Measurements from ENCODE around the gene MPDZ.
"Not testable (repeated sequence)": the region's sequence is repeated elsewhere in the genome, so short reads cannot be mapped to it uniquely, and the experiment has no call there.

The MPDZ gene

DNA sequence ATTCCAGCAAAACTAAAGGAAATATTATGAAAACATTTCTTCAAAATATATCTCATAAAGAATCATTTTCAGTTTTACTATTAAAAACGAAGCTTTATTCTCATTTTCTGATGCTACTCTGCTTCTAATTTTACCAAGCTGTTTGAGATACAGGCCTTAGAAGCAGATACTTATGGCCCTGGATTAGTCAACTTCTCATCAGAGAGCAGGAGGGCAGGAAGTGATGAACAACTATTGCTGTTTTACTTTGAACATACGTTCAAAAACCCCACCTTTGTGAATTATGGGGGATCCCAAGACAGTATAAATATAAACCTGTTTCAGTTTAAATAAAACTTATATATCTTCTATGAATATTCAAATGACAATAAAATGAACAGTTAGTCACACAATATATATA, 16.0 kb downstream of the MPDZ start:
- DNase-seq = no peak

DNA sequence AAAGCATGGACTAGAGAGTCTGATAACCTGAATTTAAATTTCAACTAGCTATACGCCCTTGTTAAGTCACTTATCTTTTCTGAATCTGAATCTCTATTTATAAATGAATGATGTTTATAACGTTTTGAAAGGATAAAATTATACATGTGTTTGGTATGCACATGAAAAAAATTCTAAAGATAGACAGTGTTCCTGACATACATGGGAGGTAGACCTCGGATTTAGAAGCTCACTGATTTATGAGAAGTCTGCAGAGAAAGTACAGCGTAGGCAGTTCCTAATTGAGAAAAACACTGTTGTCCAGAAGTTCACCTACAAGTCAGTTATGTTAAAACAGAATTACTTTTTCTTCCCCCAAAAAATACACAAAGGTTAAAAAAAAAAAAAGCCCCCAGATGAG, 26.6 kb downstream of the MPDZ start:
- no peak for DNase-seq

DNA sequence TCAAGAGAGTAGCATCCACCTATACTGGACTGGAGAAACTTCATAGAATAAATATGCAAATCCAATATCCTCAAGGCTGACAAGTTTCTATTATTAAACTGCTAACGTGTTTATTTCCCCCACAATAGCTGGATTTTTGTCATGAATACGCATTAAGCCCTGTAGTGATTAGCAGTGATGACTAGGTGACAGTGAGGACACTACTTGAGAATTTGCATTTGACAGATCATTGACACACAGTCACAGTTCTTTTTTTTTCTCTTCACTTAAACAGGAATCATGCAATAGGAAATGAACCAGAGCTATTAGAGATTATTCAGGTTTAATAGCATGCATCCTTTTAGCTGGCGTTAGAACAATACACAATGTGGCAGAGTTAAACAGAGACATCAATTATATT, 35.3 kb downstream of the MPDZ start:
- DNase-seq = no peak

DNA sequence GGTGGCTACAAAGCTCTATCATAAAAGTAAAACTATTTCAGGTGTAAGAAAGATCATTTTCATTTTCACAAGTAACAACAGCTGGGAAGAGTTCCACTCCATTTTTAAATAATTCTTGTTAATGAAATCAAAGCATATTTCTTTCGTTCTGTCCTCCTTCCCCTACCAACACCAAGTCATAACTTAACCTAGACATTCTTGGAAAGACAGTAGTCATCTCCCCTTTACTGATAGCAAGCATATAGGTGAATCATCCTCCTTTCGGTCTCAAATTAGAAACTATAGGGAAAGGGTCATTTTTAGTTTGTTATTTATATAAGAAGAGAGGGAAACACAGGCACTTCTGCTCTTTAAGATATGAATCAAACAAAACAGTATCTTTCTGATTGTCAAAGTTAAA, 38.2 kb downstream of the MPDZ start:
- DNase-seq = no peak

DNA sequence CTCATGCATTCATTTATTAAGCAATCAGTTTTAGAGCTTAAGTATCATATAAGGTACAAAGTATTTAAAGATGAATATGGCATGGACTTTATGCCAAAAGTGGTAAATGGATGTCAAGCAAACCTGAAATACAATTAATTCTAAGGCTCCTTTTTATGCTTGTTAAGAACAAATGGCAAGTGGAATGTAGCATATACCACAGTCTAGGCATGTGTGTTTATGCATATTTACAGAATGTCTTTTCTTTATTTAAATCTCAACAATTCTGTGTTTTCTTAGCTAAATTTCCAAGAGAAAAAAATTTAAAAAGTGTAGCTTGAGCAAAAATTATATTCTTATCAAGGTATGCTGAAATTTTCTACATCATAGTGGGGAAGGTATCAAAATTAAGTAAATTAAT, 39.8 kb downstream of the MPDZ start:
- no peak for DNase-seq

DNA sequence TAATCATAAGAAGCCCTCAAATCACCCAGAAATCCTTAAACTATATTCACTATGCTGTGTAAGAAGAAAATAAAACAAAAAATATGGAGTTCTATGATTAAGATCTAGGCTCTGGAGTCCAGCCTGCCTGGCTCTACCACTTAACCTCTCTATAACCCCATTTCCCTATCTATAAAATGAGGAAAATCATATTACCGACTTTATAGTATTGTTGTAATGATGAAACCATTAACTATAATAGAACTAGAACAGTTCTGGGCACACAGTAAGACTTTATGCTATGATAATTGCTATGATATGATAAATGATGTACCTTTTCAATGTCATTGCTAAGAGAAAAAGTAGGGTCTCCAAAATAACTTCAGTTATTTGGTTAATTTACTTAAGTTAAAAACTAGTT, 40.3 kb downstream of the MPDZ start:
- no peak for DNase-seq

DNA sequence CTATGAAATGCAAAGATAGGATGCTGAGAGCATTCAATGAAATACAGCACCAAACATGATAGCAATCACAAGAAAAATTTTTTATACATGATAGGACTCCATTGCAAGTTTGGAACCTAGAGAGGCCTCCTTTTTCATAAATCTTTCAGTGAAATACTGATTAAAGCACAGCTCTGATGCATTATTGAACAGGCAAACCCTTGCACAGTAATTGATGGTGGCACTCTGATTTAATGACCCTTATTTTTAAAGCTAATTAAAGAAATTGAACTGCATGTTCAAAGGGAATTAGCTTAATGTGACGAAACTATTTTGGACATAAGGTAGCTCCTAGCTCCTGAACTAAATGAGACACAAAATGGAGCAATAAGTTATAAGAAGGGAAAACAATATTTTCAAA, 44.6 kb downstream of the MPDZ start:
- no peak for DNase-seq

DNA sequence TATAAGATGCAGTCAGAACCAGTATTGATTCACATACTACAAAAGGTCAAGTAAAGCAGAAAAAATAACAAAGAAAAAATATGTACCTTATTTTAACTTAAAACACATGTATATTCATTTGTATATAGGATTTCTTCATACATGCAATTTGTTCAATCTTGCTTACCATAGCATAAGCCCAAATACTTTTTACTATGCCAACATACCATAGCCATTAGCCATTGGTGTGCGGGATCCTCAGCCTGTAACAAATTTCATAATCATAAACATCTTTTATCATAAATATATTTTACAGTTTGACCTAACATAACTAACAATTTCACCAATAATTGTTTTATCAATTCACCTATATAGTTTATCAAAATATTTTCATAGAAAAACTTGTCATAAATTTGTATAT, 51.1 kb downstream of the MPDZ start:
- no peak for DNase-seq

DNA sequence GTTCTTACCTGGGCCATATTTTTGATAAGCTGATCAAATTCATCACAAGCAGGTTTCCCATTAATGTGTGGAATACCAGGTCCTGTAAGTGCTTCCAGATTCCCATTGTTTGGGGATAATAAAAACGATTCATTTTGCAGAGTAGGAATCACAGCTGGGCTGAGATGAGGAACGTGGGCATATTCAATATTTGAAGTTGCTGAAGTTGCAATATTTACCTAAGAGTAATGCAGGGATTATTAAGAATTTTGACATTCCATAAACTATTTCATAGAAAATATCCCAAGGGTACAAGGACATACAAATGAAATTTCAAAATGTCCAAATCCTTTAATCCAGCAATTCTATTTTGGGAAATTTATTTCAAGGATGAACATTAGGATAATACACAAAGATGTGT, 55.1 kb downstream of the MPDZ start:
- no peak for DNase-seq

DNA sequence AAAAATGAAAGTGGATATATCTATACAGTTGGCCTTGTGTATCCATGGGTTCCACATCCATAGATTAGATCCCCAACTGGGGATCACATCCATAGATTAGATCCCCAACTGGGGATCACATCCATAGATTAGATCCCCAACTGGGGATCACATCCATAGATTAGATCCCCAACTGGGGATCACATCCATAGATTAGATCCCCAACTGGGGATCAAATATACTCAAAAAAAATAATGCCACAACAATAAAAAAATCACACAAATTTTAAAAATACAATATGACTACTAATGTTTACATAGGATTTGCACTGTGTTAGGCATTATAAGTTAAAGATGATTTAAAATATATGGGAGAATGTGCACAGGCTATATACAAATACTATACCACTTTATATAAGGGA, 56.8 kb downstream of the MPDZ start:
- DNase-seq = not testable (repeated sequence)

DNA sequence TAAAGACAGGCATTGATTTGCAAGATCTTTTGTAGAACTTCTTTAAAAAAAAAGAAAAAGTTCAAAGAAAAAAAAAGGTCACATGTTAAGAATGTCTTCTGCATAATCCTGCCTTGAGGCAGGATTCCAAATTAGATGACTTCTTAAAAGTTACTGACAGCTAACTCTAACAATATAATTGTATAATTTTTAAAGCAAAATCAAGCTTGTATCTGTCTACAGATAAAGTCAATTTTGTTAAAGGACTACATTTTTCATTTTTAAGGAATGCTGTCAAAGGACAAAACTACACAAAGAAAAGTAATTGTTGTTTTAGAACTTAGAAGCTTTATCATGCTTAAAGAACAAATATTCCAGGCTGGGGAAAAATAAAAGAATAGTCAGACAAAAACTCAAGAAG, 57.8 kb downstream of the MPDZ start:
- no peak for DNase-seq

DNA sequence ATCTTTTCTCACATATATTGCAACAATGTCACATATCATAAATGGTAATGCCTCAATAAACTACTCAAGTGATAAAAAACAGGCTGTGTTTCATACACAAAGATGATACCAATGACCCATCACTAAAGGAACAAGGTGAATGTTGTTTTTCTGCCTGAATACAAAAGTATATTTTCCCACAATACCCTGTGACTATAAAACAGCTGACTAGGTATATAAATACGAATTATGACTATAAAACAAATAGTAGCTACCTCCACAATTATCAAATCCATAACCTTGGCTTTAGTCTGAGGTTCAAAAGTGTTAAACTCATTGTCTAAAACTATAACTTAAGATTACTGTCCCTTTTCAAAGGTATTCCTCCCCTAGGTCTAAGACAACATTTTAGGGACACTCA, 58.7 kb downstream of the MPDZ start:
- DNase-seq = no peak

DNA sequence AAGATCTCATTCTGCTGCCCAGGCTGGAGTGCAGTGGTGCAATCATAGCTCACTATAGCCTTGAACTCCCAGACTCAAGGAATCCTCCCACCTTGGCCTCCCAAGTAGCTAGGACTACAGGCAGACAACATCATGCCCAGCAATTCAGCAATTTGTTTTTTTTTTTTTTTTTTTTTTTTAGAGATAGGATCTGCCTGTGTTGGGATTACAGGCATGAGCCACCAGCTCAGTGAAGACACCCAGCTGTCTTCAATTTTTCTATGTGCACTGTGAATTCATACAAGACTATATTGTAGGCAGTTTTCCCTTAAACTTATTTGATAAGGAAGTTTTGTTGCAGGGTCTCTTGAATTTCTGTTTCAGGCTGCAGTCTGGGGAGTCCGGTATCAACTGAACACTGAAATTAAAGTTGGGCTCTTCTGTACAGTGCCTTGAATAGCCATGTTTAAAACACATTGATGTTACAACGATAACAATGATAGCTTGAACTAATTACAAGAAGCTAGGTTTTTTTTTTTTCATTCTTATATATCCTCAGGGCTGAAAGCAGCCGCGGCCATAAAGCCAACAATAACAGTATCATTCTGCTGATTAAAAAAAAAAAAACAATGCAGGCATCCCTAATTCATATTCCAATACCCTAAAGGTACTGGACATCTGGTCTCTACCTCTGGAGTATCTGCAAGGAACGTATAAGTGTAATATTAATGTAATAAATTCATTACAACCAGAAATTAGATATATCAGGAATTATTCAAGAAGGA, 63.5 kb downstream of the MPDZ start:
- DNase-seq = no peak

DNA sequence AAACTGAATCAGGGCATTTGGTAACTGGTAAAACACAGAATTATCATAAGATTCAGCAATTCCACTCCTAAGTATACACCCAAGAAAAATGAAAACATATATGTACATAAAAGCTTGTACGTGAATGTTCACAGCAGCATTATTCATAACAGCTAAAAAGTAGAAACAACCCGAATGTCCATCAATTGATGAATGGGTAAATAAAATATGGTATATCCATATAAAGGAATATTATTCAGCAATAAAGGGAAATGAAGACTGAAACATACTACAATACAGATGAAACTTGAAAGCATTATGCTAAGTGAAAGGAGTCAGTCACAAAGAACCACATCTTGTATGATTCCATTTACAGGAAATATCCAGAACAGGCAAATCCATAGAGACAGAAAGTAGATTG, 65.5 kb downstream of the MPDZ start:
- DNase-seq = no peak

DNA sequence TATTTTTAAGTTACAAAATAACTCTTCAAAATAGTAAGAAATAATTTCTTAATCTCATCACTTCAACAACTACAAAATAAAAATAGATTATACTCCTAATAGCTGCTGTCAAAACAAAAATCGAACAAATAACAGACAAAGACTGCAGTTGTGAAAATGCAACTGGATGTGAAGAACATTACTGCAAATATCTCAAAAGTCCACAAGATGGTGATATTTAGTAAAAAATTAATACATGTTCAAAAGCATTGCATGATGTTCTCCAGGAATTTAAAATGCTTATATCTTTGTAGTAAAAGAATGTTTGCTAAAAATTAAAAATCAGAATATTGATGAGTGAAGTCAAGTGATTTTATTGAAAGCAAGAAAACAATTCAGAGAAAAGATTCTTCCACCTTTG, 66.2 kb downstream of the MPDZ start:
- no peak for DNase-seq

DNA sequence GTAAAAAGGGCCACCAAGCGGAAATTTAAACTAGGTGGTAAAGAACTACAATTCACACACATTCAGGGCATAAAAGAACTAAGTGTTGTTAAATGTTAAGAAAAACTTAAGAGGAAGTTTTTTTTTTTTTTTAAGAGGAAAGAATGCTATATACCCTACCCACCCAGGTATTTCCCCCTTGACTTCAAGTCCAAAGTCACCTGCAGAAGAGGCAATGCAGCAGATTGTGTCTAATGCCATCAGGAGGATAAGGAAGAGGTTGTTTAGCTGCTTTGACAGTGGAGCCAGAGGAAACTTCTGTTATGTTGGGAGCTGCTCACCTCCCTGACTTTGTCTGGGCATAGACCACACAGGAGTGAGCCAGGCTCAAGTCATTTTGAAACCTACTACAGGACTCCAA, 69.2 kb downstream of the MPDZ start:
- no peak for DNase-seq

DNA sequence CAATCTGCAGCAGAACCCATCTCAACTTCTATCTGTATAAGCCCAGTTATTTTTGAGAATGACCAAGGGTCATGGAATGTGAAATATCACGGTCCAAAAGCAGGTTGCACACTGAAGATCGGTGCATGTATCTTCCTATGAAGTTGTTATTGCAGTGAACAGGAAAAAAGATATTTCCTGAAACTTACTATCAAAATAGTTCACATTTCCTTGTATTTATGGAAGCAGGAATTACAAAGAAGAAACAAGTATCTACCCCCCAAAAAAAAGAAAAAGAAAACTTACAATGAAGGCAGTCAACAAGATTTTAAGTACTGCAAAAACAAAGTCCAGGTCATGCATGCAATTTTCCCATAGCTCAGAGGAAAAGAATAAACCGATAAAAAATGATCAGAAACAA, 70.0 kb downstream of the MPDZ start:
- DNase-seq = no peak

DNA sequence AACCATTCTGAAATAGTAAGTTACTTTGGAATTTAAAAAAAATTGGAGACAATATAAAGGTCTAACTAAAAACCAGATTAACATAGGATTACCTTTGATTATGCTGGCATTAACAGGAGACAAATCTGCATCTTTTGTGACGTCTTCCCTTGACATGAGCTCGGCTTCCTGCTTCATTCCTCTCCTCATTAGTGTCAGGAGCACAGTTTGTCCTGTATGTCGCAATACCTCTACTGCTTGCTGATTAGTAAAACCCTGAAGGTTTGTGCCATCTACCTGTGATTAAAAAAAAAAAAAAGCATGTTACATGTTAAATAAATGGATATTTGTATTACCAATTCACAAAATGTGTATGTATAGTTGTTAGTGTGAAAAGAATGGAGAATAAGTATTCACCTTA, 73.7 kb downstream of the MPDZ start:
- no peak for DNase-seq

DNA sequence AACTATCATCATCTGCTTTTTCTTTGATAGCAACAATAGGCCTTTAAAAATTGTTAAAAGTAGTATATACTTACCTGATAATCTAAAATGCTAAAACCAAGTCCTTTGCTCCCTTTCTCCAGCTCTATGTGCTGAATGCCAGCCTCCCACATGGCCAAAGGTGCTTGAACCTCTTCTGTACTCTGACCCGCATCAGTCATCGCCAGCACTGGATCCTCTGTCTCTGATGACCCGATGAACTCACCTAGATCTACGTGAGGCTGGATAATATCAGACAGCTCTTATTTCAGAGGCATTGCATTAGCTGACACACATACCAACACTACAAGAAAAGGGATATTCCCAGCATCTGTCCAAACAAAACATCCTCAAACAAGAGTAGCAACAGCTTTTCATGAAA, 89.5 kb downstream of the MPDZ start:
- DNase-seq = no peak

DNA sequence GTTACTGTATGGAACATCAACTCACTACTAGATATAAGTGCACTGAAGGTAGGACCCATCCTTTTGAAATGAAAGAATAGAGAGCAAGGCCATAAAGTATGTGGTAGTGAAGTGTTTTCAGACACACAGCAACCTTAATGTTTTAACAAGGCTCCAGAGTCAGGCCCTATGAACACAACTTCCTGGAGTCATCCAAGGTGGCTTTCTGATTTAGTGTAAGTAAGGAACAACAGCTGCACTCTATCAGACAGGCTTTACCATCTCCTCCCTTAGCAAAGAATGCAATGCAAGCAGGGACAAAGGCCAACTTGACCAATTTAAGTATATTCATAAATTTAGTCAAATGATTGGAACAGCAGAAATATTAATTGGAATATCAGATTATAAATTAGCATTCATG, 90.1 kb downstream of the MPDZ start:
- DNase-seq = no peak

DNA sequence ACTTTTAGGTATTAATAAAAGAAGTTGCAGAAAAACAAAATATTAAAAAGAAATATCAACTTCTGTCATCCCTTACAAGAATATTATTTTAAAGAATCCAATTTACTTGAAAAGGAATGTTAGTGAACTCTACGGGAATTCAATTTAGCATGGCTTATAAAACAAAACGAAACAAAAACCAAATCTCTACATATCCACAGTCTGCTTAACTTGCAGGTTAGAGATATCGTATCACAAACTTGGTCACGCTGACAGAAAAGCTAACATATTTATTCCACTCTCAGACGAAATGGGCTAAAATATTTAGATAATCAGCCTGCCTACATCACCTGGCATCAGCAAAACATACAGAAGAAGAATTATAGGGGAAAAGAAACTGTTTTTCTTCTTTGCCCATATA, 92.7 kb downstream of the MPDZ start:
- DNase-seq = no peak

DNA sequence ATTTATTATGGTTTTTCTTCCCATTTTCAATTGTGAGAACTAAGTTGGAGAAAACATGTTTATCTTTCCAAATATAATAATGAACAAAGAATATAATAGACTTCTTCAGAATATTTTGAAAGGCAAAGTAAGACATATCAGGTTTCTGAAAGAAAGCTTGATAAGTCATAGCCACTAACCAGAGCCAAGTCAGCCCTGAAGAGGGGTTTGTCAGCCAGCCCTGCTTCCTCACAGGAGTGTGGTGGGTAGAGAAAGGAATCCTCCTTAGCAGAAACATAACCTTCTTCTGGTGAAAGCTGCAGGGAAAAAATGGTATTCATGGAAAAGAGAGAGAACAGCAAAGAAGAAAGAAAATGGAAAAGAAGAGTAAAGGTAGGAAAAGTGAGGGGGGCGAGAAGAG, 93.4 kb downstream of the MPDZ start:
- no peak for DNase-seq

DNA sequence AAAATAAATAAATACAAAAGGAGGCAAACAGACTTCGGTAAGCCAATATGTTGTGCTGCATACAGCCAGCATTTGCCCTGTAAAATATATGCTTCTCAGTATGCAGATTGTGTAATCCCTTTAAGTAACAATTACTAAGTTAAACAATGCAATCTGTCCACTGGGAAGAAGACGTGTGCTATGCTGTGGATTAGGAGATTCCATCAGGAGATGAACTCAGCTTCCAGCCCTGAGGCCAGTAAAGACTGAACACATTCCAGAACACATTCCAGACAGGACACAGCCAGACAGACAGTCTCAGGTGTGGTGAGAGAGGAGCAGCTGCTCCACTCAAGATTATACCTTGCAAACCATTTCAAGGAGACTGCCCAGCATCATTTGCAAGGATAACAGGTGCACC, 97.8 kb downstream of the MPDZ start:
- DNase-seq = no peak

DNA sequence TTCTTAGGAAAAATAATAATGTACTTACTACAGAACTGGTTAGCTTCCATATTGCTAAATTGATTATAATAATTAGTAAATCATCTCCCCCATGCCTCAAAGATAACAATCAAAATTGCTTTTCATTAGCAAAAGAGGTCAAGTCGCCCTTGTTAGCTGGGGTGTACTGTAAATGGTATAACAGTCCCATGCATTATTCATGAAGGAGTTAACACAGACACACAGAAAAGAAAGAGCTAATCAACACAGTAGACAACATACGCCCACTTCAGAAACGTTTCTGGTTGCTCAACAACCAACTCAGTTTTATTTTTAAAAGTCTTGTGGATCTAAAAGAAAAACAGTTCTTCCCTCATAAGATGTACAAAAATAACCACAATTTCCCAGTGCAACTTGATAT, 100.2 kb downstream of the MPDZ start:
- no peak for DNase-seq

DNA sequence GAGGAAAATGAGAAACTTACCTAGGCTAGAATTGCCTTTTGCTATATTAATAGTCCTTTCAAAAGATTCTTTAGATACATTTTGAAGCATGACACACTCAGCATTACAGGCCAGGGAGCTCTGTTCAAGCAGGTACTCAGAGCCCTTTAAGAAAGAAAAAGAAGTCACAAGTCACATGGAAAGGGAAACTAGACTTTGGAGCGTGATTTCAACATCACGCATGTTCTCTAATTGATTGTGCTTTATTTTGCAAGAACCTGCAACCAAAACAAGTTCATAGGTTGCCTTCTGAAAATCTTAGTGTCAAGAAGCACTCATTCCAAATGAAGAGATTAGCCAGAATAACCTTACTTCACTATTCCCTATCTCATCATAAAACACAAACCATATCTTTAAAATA, 103.8 kb downstream of the MPDZ start:
- no peak for DNase-seq
